CD4-positive, alpha-beta T cell treated with Interleukin-17A for 4 hours (primary cell): ENCODE results near the gene SVIP.

ENCODE experiments used
- DNase-seq: peaks from one replicate; pipeline ENCODE4 v3.0.0-alpha.2; 2020; ENCODE audit warnings: mixed read lengths

Gene SVIP, protein sequence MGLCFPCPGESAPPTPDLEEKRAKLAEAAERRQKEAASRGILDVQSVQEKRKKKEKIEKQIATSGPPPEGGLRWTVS

GRCh38 chr11:22829231-22830081 lies at the start of gene SVIP:
Gene SVIP, minus strand, starts transcription at chr11:22829801. Its CDS starts 53 bp downstream, at chr11:22829748.
- peak; percentile 98 for DNase-seq

DNA sequence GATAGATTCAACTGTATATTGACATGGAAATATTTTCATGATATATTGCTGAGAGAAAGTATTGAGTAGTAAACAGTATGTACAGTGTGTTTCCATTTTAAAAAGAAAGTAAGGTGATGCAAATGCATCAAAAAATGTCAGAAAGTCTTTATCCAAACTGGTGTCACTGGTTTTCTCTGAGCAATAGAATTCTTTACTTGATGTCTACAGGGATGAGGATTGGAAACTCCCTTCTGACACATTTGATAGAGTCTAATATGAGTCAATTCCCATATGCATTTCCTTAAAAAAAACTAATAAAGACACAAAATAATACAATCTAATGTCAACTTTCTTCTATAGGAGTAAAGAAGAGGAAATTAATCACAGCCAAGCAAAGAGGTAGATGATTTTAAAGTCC lies 49.0 kb upstream of the SVIP start:
- DNase-seq, result no peak

DNA sequence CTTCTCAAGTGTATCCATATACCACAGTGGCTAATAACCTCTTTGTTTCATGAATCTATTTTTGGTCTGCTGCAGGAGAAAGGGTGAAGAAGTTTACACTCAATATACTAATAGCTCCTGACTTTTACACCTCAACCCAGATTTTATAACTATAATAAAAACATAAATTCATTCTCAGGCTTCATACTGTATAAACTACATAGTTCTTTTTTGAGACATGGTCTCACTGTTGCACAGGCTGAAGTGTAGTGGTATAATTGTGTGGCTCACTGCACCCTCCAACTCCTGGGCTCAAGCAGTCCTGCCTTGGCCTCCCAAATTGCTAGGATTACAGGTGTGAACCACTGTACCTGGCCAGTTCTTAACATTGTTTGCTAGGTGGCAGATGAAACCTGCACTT lies 48.4 kb upstream of the SVIP start:
- no peak for DNase-seq

GRCh38 chr11:22875869-22876473 lies 46.4 kb upstream of the SVIP start:
- DNase-seq, result peak; percentile 71

GRCh38 chr11:22869325-22869724 lies 39.7 kb upstream of the SVIP start:
- no peak for DNase-seq

DNA sequence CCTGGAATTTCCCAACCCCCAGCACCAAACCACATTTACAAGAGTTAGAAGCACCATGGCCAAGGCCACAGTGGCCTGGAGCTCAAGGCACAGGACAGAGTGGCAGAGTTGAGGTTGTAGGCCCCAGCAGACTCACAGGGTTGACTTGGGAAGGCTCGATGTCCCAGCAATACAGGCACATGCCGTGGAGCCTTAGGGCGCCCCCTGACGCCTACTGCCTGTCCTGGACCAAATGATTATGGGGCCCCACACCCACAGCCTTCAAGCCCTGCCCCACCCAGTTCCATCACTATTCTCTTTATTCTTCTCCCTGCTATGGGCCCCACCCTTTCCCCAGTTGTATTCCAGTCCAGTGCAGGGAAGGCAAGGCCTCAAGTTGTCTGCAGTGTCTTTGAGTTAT lies 30.6 kb upstream of the SVIP start, which contains the start of gene CCDC179:
Gene CCDC179, minus strand, starts transcription at position 234 of the 400 bp plus-strand sequence. Its CDS starts 53 bp downstream, at position 181.
- no peak for DNase-seq

GRCh38 chr11:22859756-22860155 lies 30.2 kb upstream of the SVIP start:
- DNase-seq, result no peak

- no peak for DNase-seq
Observed at GRCh38 chr11:22851477-22851876, 21.9 kb upstream of the SVIP start.

GRCh38 chr11:22846726-22847125 lies 17.1 kb upstream of the SVIP start:
- no peak for DNase-seq

DNA sequence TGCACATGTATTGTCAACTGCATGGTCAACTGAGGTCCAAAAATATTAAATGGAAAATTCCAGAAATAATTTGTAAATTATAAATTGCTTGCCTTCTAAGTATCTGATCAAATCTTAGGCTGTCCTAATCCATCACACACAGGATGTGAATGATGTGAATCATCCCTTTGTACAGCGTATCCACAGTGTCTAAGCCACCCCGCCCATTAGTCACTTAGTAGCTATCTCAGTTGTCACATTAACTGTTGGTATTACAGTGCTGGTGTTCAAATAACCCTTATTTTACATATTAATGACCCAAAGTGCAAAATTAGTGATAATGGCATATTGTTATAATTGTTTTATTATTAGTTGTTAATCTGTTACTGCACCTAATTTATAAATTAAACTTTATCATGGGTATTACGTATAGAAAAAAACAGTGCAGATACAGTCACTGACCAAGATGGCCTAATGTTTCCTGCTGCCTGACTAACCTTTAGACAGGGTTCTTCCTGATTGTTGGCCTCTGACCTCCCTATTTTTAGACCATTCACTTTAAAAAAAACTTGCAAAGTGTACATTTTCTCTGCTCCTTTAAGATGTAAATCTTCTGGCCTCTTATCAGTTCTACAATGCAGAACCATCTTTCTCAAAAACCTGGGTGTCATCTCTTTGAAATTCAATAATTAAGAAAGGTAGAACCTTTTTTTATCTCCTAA lies 2.9 kb upstream of the SVIP start:
- DNase-seq, result peak; percentile 15

DNA sequence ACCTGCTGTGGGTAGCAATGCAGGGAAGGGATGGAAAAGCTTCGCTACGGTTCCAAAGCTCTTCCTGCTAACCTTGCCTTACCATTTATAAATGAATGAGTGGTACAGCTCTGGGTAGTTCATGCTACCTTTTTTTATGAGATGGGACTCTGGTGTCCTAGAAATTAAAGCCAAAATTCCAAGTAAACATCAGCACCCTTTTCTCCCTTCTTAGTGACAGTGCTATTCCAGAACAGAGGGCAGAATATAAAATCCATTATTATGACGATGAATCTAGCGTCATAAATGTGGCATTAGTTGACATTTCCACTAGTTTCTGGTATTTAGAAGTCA lies 447 bp upstream of the SVIP start:
- no peak for DNase-seq

DNA sequence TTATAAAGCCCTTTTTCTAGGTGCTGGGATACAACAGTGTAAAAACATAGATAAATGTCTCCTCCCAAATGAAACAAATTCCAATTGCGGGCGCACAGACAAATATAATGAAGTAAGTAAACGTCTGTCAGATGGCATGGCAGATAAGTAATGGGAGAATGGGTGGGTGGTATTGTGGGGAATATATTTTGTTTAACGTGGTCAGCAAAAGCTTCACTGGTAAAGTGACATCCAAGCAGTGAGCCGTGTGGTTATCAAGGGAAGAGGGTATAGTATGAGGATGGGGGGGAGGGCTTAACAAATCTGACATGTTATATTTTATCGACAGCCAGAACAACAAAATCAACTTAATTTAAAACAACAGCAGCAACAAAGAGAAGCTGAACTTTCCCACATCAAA lies 1.2 kb downstream of the SVIP start:
- no peak for DNase-seq

- DNase-seq, result no peak
Observed at GRCh38 chr11:22822203-22822602, 7.4 kb downstream of the SVIP start.

GRCh38 chr11:22809893-22810292 lies 19.7 kb downstream of the SVIP start:
- DNase-seq, result no peak

GRCh38 chr11:22808571-22809197 lies 20.9 kb downstream of the SVIP start:
- no peak for DNase-seq

DNA sequence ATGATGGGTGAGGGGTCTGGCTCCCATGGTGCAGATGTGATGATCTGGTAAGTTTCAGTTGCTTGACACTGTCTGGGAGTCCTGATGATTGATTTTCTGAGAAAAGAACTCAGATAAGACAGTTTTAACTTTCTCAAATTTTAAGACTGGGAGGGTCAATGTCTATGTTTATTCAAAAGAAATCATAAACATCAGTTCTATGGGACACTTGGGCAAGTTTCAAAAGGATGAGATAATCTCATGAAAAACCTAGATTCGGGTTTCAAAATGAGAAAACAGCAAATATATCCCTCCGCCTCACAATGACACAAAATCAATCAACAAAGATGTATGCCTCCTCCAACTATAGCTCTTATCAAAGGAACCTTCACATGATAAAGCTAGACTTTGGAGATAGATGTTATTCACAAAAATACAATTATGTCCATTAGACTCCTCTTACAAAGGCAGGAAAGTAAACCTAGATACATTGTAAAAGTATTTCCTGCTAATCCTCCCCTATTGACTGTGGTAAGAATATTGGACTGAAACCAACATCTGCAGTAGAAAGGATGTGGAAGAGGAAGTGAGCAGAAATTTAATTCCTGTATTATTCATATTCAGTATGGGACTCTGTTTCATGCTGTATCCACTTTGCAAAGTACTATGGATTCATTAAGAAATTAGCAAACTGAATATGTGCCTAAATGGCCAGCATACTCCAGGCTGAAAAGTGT lies 21.6 kb downstream of the SVIP start:
- DNase-seq, result no peak

DNA sequence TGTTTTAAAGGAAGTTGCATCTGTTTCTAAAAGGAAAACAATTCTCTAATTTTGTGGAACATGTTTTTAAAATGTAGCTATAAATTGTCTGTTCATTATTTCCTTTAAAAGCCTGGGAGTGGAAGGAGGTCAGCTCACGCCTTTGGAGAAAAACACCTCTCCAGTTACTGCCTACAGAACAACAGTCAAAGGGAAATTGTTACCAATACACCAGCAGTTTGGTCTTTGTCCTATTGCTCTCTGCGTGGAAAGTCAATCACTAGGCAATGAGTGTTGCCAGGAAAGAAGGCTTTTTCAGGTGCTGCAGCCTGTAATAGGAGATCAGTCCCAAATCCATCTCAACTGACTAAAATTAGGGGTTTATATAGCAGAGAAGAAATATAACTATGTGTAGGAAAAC lies 22.2 kb downstream of the SVIP start:
- no peak for DNase-seq

DNA sequence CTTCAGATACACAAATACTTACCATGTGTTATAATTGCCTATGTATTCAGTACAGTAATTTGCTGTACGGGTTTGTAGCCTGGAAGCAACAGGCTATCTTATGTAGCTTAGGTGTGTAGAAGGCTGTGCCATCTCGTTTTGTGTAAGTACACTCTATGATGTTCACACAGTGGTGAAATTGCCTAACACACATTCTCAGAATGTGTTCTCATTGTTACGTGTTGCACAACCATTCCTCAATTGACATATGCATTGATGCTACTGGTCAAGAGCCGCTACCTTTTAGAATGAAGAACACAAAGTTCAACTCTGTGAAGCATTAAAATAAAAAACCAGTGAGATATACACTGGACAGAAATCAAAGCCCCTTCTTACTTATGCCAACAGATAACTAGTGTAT lies 26.7 kb downstream of the SVIP start:
- DNase-seq, result no peak

DNA sequence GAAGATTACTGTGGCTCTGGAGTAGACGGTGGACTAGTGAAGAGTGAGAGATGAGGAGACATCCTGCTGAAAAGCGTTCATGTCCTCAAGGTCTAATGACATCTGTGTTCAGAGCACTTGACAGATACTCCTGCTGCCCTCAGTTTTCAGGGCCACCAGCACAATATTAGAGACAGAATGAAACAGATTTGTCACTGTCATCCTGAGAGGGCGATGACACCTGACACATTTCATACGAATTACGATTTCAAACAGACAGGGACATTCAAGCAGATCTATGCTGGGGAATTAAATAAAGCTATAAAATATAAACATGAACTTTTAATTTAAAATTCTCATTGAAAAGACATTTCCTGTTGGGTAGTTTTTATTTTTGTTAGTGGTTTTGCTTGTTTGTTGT lies 29.1 kb downstream of the SVIP start:
- no peak for DNase-seq

DNA sequence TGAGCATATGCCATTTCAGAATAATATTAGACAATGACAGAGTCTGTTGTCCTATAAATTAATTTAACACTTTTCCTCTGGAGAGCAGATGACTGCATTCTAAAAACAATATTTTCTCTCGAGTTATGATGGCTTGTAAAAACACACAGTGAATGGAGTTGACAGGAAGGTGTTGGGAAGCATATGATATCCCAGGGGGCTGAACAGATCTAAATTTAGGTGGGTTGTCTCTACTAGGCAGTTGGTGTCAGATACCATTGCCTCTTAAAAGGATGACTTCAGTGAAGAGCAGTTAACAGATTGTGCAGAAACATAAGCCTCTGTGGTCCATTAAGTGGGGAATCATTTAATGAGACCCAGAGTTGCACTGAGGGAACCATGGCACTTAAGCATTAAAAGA lies 30.7 kb downstream of the SVIP start:
- DNase-seq, result no peak

DNA sequence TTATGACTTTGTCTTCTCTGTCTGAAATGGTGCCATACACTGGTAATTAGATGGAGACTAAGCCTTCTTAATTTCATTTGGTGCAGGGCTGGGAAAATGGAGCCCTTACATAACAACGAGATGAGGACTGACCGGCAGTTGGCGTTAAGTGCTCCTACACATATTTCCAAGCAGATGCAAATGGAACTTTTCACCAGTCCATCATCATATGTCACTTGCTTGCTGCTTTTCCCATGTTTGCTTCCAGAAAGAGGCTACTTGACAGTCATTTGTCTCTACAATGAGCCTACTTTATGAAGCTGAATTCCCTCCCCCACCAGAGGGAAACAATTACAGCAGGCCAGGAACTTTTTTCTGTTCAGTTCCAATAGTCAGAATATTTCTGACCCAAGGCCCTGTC lies 32.6 kb downstream of the SVIP start:
- no peak for DNase-seq

- no peak for DNase-seq
Observed at GRCh38 chr11:22795914-22796313, 33.7 kb downstream of the SVIP start.

GRCh38 chr11:22792497-22792896 lies 37.1 kb downstream of the SVIP start:
- no peak for DNase-seq
